B cell (primary cell): Measurements from ENCODE around the gene ENO4. TPM values are rescaled to one million over a fixed set of nuclear protein-coding genes. Genes with fewer than 3 reads are reported as not detected.

Experiments
- ATAC-seq: fragments of 200-7000 bp; cut with Tn5 transposase; one replicate; pipeline ENCODE4 v1.10.0; 2021; ENCODE audit warnings: low read depth, mild to moderate bottlenecking, moderate number of reproducible peaks, moderate library complexity
- CTCF ChIA-PET: fragments of 350-600 bp; sonication (Branson Sonifier 250); formaldehyde crosslinking; loops from one replicate; lab custom pipeline; 2021; ENCODE audit warnings: antibody characterized with exemption, inconsistent platforms; lab: Charles Lee
- POLR2A ChIA-PET: fragments of 350-600 bp; sonication (Branson Sonifier 250); formaldehyde crosslinking; loops from one replicate; lab custom pipeline; 2021; ENCODE audit warnings: antibody characterized with exemption; lab: Charles Lee
- DNase-seq: peaks from one replicate; pipeline ENCODE4 v3.0.0; 2013
- H2AFZ ChIP-seq: 2 replicates; pipeline ENCODE4 v1.6.1; 2012; ENCODE audit warnings: mild to moderate bottlenecking, low read depth, low read length; ENCODE audit not compliant: insufficient read depth, poor library complexity, severe bottlenecking
- H3K27ac ChIP-seq, 2 donors: 1 replicate in 1 of 2; 2 replicates in 1 of 2; pipeline ENCODE4 v1.5.1; 2012 to 2013; ENCODE audit warnings: low read length in 2 of 2, mild to moderate bottlenecking in 2 of 2, moderate library complexity in 1 of 2
- H3K27me3 ChIP-seq, 4 experiments: fragments of 200-600 bp in 1 of 4; sonication (generic) in 1 of 4; replicated peaks in 1 of 4; 1 replicate in 2 of 4; 2 replicates in 2 of 4; pipeline versions ENCODE4 v1.6.1 to v1.7.0; 2013 to 2016; ENCODE audit warnings: low read length in 3 of 4, mild to moderate bottlenecking in 2 of 4, mixed read lengths in 1 of 4, moderate library complexity in 1 of 4; ENCODE audit not compliant: insufficient read depth in 4 of 4, control insufficient read depth in 3 of 4; ENCODE audit errors: control extremely low read depth in 1 of 4
- H3K36me3 ChIP-seq, 2 experiments: replicated peaks in 1 of 2; 1 replicate in 1 of 2; 2 replicates in 1 of 2; pipeline versions ENCODE4 v1.6.1 to v1.7.1; 2013; ENCODE audit warnings: low read length in 1 of 2; ENCODE audit not compliant: insufficient read depth in 2 of 2, control insufficient read depth in 1 of 2; ENCODE audit errors: control extremely low read depth in 1 of 2, extremely low read depth in 1 of 2
- H3K4me1 ChIP-seq, 2 donors: fragments of 200-600 bp in 1 of 2; sonication (generic) in 1 of 2; 1 replicate in 1 of 2; 2 replicates in 1 of 2; pipeline versions ENCODE4 v1.5.1 to v1.6.1; 2013 to 2017; ENCODE audit warnings: low read length in 2 of 2; ENCODE audit not compliant: control insufficient read depth in 2 of 2, insufficient read depth in 2 of 2
- H3K4me2 ChIP-seq: replicated peaks from 2 replicates; pipeline ENCODE3; 2012; ENCODE audit warnings: mild to moderate bottlenecking, low read depth, low read length; ENCODE audit not compliant: poor library complexity, severe bottlenecking
- H3K4me3 ChIP-seq, 5 experiments: fragments of 200-600 bp in 1 of 5; sonication (generic) in 1 of 5; 1 replicate in 3 of 5; 2 replicates in 2 of 5; pipeline versions ENCODE4 v1.5.1 to v1.7.0; 2011 to 2016; ENCODE audit warnings: low read length in 4 of 5, mild to moderate bottlenecking in 4 of 5, low read depth in 2 of 5, control low read depth in 1 of 5, moderate library complexity in 1 of 5; ENCODE audit not compliant: insufficient read depth in 1 of 5; ENCODE audit errors: control extremely low read depth in 1 of 5, extremely low read depth in 1 of 5
- H3K79me2 ChIP-seq: fragments of 200-600 bp; sonication (generic); one replicate; pipeline ENCODE4 v1.6.0; 2016; ENCODE audit warnings: low read length; ENCODE audit not compliant: control insufficient read depth, insufficient read depth
- H3K9ac ChIP-seq: fragments of 200-600 bp; sonication (generic); 2 replicates; pipeline ENCODE4 v1.6.1; 2017; ENCODE audit warnings: mild to moderate bottlenecking, low read length, moderate library complexity
- H3K9me3 ChIP-seq, 3 donors: one replicate each; pipeline versions ENCODE4 v1.6.1 to v1.7.1; 2013; ENCODE audit warnings: low read length in 2 of 3; ENCODE audit not compliant: control insufficient read depth in 2 of 3, insufficient read depth in 1 of 3; ENCODE audit errors: control extremely low read depth in 1 of 3
- H4K20me1 ChIP-seq: 2 replicates; pipeline ENCODE4 v1.6.0; 2012; ENCODE audit warnings: mild to moderate bottlenecking, low read length; ENCODE audit not compliant: insufficient read depth, control insufficient read depth, poor library complexity, severe bottlenecking
- H3K27ac Mint-ChIP-seq: one replicate; pipeline ENCODE4 v1.8.0; 2021; ENCODE audit warnings: mixed read lengths
- H3K27me3 Mint-ChIP-seq: one replicate; pipeline ENCODE4 v1.8.0; 2021; ENCODE audit warnings: mixed read lengths
- H3K4me1 Mint-ChIP-seq: one replicate; pipeline ENCODE4 v1.8.0; 2021; ENCODE audit warnings: mixed read lengths
- H3K4me3 Mint-ChIP-seq: one replicate; pipeline ENCODE4 v1.8.0; 2021; ENCODE audit warnings: mixed read lengths
- H3K9me3 Mint-ChIP-seq: one replicate; pipeline ENCODE4 v1.8.0; 2022; ENCODE audit warnings: mixed read lengths; ENCODE audit not compliant: insufficient read depth
- CTCF ChIP-seq: fragments of 200-600 bp; IDR thresholded peaks from one replicate; pipeline ENCODE4 v1.8.0; 2022; ENCODE audit warnings: antibody characterized with exemption, mild to moderate bottlenecking
- EZH2 ChIP-seq: IDR thresholded peaks from 2 replicates; pipeline ENCODE4 v1.6.1; 2012; ENCODE audit warnings: borderline replicate concordance, low read depth, mild to moderate bottlenecking, moderate library complexity, low read length; ENCODE audit not compliant: insufficient read depth, poor library complexity, severe bottlenecking
- WGBS: methylation state at CpG from one replicate; pipeline ENCODE4 v1.1.5; 2013; ENCODE audit warnings: missing lambda C conversion rate; ENCODE audit not compliant: insufficient coverage; 5-methylcytosine and 5-hydroxymethylcytosine counted together
- intact Hi-C: fragments of 100-400 bp; cut with micrococcal nuclease; formaldehyde crosslinking; loops from one replicate; pipeline ENCODE4 v1.10.0; 2022
- polyA plus RNA-seq: library from polyadenylated mRNA; depleted of rRNA; stranded (reverse); fragments of >200 nt; gene quantifications from 2 replicates; pipeline ENCODE4 v1.2.3, GENCODE V29; 2012
- total RNA-seq, 2 donors: library from RNA; stranded (reverse); fragments of 120-200 nt in 1 of 2; gene quantifications; 1 replicate in 1 of 2; 2 replicates in 1 of 2; pipeline versions ENCODE4 v1.2.3 to v1.2.4, GENCODE V29; 2013 to 2022

Gene ENO4
- total and polyA plus RNA-seq, 2 donors (not counting 1 experiment from before 2014, with no cell fraction given), result 0.07 to 0.37 TPM

DNA sequence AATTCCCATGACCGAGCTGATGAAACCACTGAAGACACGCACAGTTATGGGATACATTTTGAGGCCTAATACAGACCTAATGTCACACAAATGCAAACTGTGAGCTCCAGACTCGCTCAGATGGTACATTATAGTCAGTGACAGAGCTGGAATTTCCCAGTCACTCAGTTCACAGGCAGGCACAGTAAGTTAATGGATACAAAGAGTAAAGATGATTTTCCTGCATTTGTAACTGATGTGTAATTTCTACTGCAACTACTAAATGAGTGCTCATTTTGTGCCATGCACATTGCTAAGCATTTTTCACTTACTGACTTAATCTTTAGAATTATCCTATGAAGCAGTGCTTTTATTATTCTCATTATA lies 56.5 kb downstream of the ENO4 start:
- Histone ChIP-seq H3K36me3 (no peaks in the 10 kb centered on the region), H3K27me3 (no peaks in the 10 kb centered on the region), H3K4me3 (no peak overlapping the region), H3K27ac (no peak overlapping the region), H3K4me2 (no peak overlapping the region), H3K9ac (no peak overlapping the region), H4K20me1 (no peaks in the 10 kb centered on the region), H2AFZ (no peak overlapping the region), H3K79me2 (no peaks in the 10 kb centered on the region), H3K4me1 (no peaks in the 10 kb centered on the region), H3K9me3 (no peaks in the 10 kb centered on the region)
- Mint-ChIP-seq H3K4me3 (no peak overlapping the region), H3K9me3 (no peaks in the 10 kb centered on the region), H3K27me3 (no peaks in the 10 kb centered on the region), H3K4me1 (no peaks in the 10 kb centered on the region), H3K27ac (no peak overlapping the region)
- TF ChIP-seq EZH2, result no peak
- no peak for TF ChIP-seq CTCF
- intact Hi-C loops, result no loop called here
- WGBS, result 100% methylated on average over 2 of the region's 3 CpGs
- ATAC-seq, result no peak
- ChIA-PET POLR2A (no interaction called here), CTCF (no interaction called here)
- no peak for DNase-seq

GRCh38 chr10:116907245-116907987 lies 58.1 kb downstream of the ENO4 start:
- CTCF ChIA-PET, result no interaction called here
- no peaks in the 10 kb centered on the region for H3K9me3 ChIP-seq
- POLR2A ChIA-PET, result no interaction called here
- no peaks in the 10 kb centered on the region for H3K79me2 ChIP-seq
- no peak overlapping the region for H3K4me2 ChIP-seq
- 100% methylated on average over 2 of the region's 6 CpGs for WGBS
- no peak for DNase-seq
- intact Hi-C loops, result no loop called here
- no peaks in the 10 kb centered on the region for H3K36me3 ChIP-seq
- no peak overlapping the region for H3K9ac ChIP-seq
- no peaks in the 10 kb centered on the region for H4K20me1 ChIP-seq
- Mint-ChIP-seq H3K27ac (no peak overlapping the region), H3K4me3 (no peak overlapping the region), H3K27me3 (no peaks in the 10 kb centered on the region), H3K4me1 (no peaks in the 10 kb centered on the region), H3K9me3 (no peaks in the 10 kb centered on the region)
- H3K27me3 ChIP-seq, result no peaks in the 10 kb centered on the region
- no peak overlapping the region for H3K4me3 ChIP-seq
- no peak overlapping the region for H3K27ac ChIP-seq
- TF ChIP-seq EZH2, result no peak
- TF ChIP-seq CTCF, result no peak
- H2AFZ ChIP-seq, result no peak overlapping the region
- ATAC-seq, result no peak
- H3K4me1 ChIP-seq, result no peaks in the 10 kb centered on the region
